ENCODE results near the gene OR6C2. TPM values are rescaled to one million over a fixed set of nuclear protein-coding genes. Genes with fewer than 3 reads are reported as not detected.
A peak's percentile ranks its signal among the peaks of the same experiment; 100 is the strongest.

OR6C2 gene
- total RNA-seq (ENCODE audit: low replicate concordance) = not detected in 2 replicates

- Mint-ChIP-seq H3K27ac (no peak within 1 kb of the TSS), H3K4me1 (no peaks in the 10 kb centered on the region), H3K9me3 (peaks cover 22% of the 10 kb centered on the region), H3K27me3 (ENCODE audit: insufficient read depth, low read depth) (peaks cover 2% of the 10 kb centered on the region), H3K36me3 (peaks cover 2% of the 10 kb centered on the region), H3K4me3 (no peak within 1 kb of the TSS)
- no peak within 1 kb of the TSS for H2AFZ ChIP-seq (replicated peaks)
- no peak within 1 kb of the TSS for H3K27ac ChIP-seq
- no peak within 1 kb of the TSS for H3K4me3 ChIP-seq
- H3K36me3 ChIP-seq = no peaks in the 10 kb centered on the region
- H4K20me1 ChIP-seq (ENCODE audit: low read depth) = no peaks in the 10 kb centered on the region
- no peak for TF ChIP-seq EZH2 (IDR thresholded peaks at IDR 0.05)
- no peak for TF ChIP-seq CTCF (IDR thresholded peaks at IDR 0.05)
- TF ChIP-seq EZH2phosphoT487 (IDR thresholded peaks at IDR 0.05) = no peak
- no peaks in the 10 kb centered on the region for H3K4me1 ChIP-seq
- peaks cover 6% of the 10 kb centered on the region for H3K9me3 ChIP-seq (ENCODE audit: low read depth)
- no peak within 1 kb of the TSS for H3K9ac ChIP-seq
- H3K27me3 ChIP-seq = no peaks in the 10 kb centered on the region
- no peaks in the 10 kb centered on the region for H3F3A ChIP-seq (ENCODE audit: low read depth)
- H3K4me2 ChIP-seq = no peak within 1 kb of the TSS
- no peak for DNase-seq (ENCODE audit: low spot score)
- H3K79me2 ChIP-seq (ENCODE audit: low read depth) = no peaks in the 10 kb centered on the region
Measured at GRCh38 chr12:55443776-55444175, at the start of gene OR6C2. Gene OR6C2, plus strand, starts transcription at chr12:55444076. Its CDS starts 8,138 bp downstream, at chr12:55452214.

GRCh38 chr12:55396326-55396725 is 47.5 kb upstream of the OR6C2 start:
- H3K9me3 ChIP-seq (ENCODE audit: low read depth) = no peaks in the 10 kb centered on the region
- H3K9me3 Mint-ChIP-seq = no peaks in the 10 kb centered on the region
- no peaks in the 10 kb centered on the region for H3K79me2 ChIP-seq (ENCODE audit: low read depth)
- H3K4me1 Mint-ChIP-seq = no peaks in the 10 kb centered on the region
- no peak overlapping the region for H3K4me2 ChIP-seq
- no peaks in the 10 kb centered on the region for H4K20me1 ChIP-seq (ENCODE audit: low read depth)
- H3K36me3 ChIP-seq = no peaks in the 10 kb centered on the region
- no peak overlapping the region for H3K27ac ChIP-seq
- no peak overlapping the region for H3K27ac Mint-ChIP-seq
- TF ChIP-seq EZH2 (IDR thresholded peaks at IDR 0.05) (no peak), EZH2phosphoT487 (IDR thresholded peaks at IDR 0.05) (no peak), CTCF (IDR thresholded peaks at IDR 0.05) (no peak)
- no peaks in the 10 kb centered on the region for H3K36me3 Mint-ChIP-seq
- no peaks in the 10 kb centered on the region for H3K27me3 Mint-ChIP-seq (ENCODE audit: insufficient read depth, low read depth)
- no peaks in the 10 kb centered on the region for H3F3A ChIP-seq (ENCODE audit: low read depth)
- H3K4me1 ChIP-seq = no peaks in the 10 kb centered on the region
- H3K4me3 Mint-ChIP-seq = no peak overlapping the region
- no peak overlapping the region for H3K4me3 ChIP-seq
- no peak overlapping the region for H3K9ac ChIP-seq
- H3K27me3 ChIP-seq = no peaks in the 10 kb centered on the region
- peak overlapping the region; percentile 24 for H2AFZ ChIP-seq (replicated peaks)
- no peak for DNase-seq (ENCODE audit: low spot score)

- Histone ChIP-seq H3K27ac (no peak within 1 kb of the TSS), H3K79me2 (ENCODE audit: low read depth) (no peaks in the 10 kb centered on the region), H3K36me3 (no peaks in the 10 kb centered on the region), H4K20me1 (ENCODE audit: low read depth) (no peaks in the 10 kb centered on the region), H3K9me3 (ENCODE audit: low read depth) (no peaks in the 10 kb centered on the region), H3K9ac (no peak within 1 kb of the TSS), H3K27me3 (no peaks in the 10 kb centered on the region), H3K4me1 (no peaks in the 10 kb centered on the region), H2AFZ (replicated peaks) (no peak within 1 kb of the TSS), H3K4me3 (no peak within 1 kb of the TSS), H3F3A (ENCODE audit: low read depth) (no peaks in the 10 kb centered on the region), H3K4me2 (no peak within 1 kb of the TSS)
- H3K27ac Mint-ChIP-seq = no peak within 1 kb of the TSS
- H3K4me3 Mint-ChIP-seq = no peak within 1 kb of the TSS
- H3K4me1 Mint-ChIP-seq = no peaks in the 10 kb centered on the region
- no peaks in the 10 kb centered on the region for H3K27me3 Mint-ChIP-seq (ENCODE audit: insufficient read depth, low read depth)
- DNase-seq (ENCODE audit: low spot score) = no peak
- H3K36me3 Mint-ChIP-seq = no peaks in the 10 kb centered on the region
- TF ChIP-seq EZH2 (IDR thresholded peaks at IDR 0.05) (no peak), EZH2phosphoT487 (IDR thresholded peaks at IDR 0.05) (no peak), CTCF (IDR thresholded peaks at IDR 0.05) (no peak)
- no peaks in the 10 kb centered on the region for H3K9me3 Mint-ChIP-seq
Measured at GRCh38 chr12:55400229-55400628, 43.6 kb upstream of the OR6C2 start, which contains the start of gene OR6C65. Gene OR6C65, plus strand, starts transcription at chr12:55400529. Its CDS starts 0 bp downstream, at chr12:55400529.
